CD14-positive monocyte (primary cell): ENCODE measurements around the gene CFAP70. TPM values are rescaled to one million over a fixed set of nuclear protein-coding genes. Genes with fewer than 3 reads are reported as not detected.
A peak's percentile ranks its signal among the peaks of the same experiment; 100 is the strongest.

Source experiments
- DNase-seq, 3 donors: peaks; one replicate each; pipeline ENCODE4 v3.0.0-alpha.2; 2011 to 2022
- H2AFZ ChIP-seq: 2 replicates; pipeline ENCODE4 v1.6.0; 2012; ENCODE audit warnings: mild to moderate bottlenecking, low read depth, low read length, inconsistent platforms; ENCODE audit not compliant: insufficient read depth, poor library complexity, severe bottlenecking
- H3K27ac ChIP-seq, 2 donors: 1 replicate in 1 of 2; 2 replicates in 1 of 2; pipeline ENCODE4 v1.5.1; 2012 to 2013; ENCODE audit warnings: low read length in 2 of 2, control low read depth in 1 of 2, inconsistent platforms in 1 of 2, low read depth in 1 of 2, mild to moderate bottlenecking in 1 of 2
- H3K27me3 ChIP-seq, 2 donors: one replicate each; pipeline versions ENCODE4 v1.6.0 to v1.6.1; 2011 to 2013; ENCODE audit warnings: low read length in 2 of 2; ENCODE audit not compliant: control insufficient read depth in 2 of 2, insufficient read depth in 2 of 2
- H3K36me3 ChIP-seq, 2 donors: replicated peaks in 1 of 2; 1 replicate in 1 of 2; 2 replicates in 1 of 2; pipeline versions ENCODE4 v1.5.1 to v1.6.1; 2012 to 2013; ENCODE audit warnings: low read length in 2 of 2, control low read depth in 1 of 2, inconsistent platforms in 1 of 2, mild to moderate bottlenecking in 1 of 2; ENCODE audit not compliant: insufficient read depth in 2 of 2, control insufficient read depth in 1 of 2
- H3K4me1 ChIP-seq, 2 donors: 1 replicate in 1 of 2; 2 replicates in 1 of 2; pipeline versions ENCODE4 v1.5.1 to v1.6.1; 2012 to 2013; ENCODE audit warnings: low read length in 2 of 2, control low read depth in 1 of 2, inconsistent platforms in 1 of 2, mild to moderate bottlenecking in 1 of 2, moderate library complexity in 1 of 2; ENCODE audit not compliant: insufficient read depth in 2 of 2, control insufficient read depth in 1 of 2
- H3K4me2 ChIP-seq: replicated peaks from 2 replicates; pipeline ENCODE3; 2012; ENCODE audit warnings: low read length, moderate library complexity, mild to moderate bottlenecking; ENCODE audit not compliant: poor library complexity, severe bottlenecking; ENCODE audit errors: extremely low read depth
- H3K4me3 ChIP-seq, 3 experiments: fragments of 200-600 bp in 1 of 3; sonication (generic) in 1 of 3; replicated peaks in 1 of 3; 1 replicate in 2 of 3; 2 replicates in 1 of 3; pipeline ENCODE4 v1.5.1; 2011 to 2013; ENCODE audit warnings: low read length in 3 of 3, mild to moderate bottlenecking in 3 of 3, control low read depth in 2 of 3, low read depth in 2 of 3, inconsistent platforms in 1 of 3, moderate library complexity in 1 of 3
- H3K79me2 ChIP-seq: 2 replicates; pipeline ENCODE4 v1.6.0; 2012; ENCODE audit warnings: mild to moderate bottlenecking, control low read depth, inconsistent platforms, low read length, moderate library complexity; ENCODE audit not compliant: insufficient read depth
- H3K9ac ChIP-seq: 2 replicates; pipeline ENCODE4 v1.6.0; 2017; ENCODE audit warnings: low read length, mild to moderate bottlenecking; ENCODE audit not compliant: insufficient read depth, poor library complexity, severe bottlenecking
- H3K9me3 ChIP-seq, 2 donors: replicated peaks in 1 of 2; 1 replicate in 1 of 2; 2 replicates in 1 of 2; pipeline versions ENCODE4 v1.5.1 to v1.6.1; 2012 to 2013; ENCODE audit warnings: low read length in 2 of 2, control low read depth in 1 of 2; ENCODE audit not compliant: control insufficient read depth in 1 of 2, insufficient read depth in 1 of 2
- H4K20me1 ChIP-seq: 2 replicates; pipeline ENCODE4 v1.6.0; 2012; ENCODE audit warnings: mild to moderate bottlenecking, low read length, control low read depth, moderate library complexity; ENCODE audit not compliant: insufficient read depth
- H3K27ac Mint-ChIP-seq, 7 donors: one replicate each; pipeline ENCODE4 v1.8.0; 2020; ENCODE audit warnings: mild to moderate bottlenecking in 7 of 7, mixed read lengths in 7 of 7, moderate library complexity in 6 of 7, inconsistent platforms in 2 of 7
- H3K27me3 Mint-ChIP-seq, 3 donors: one replicate each; pipeline ENCODE4 v1.8.0; 2021 to 2022; ENCODE audit warnings: low read depth in 3 of 3, mild to moderate bottlenecking in 3 of 3, mixed read lengths in 3 of 3, moderate library complexity in 3 of 3, inconsistent platforms in 1 of 3
- H3K36me3 Mint-ChIP-seq, 2 donors: one replicate each; pipeline ENCODE4 v1.8.0; 2020; ENCODE audit warnings: mixed read lengths in 2 of 2, inconsistent platforms in 1 of 2, mild to moderate bottlenecking in 1 of 2
- H3K4me1 Mint-ChIP-seq: one replicate; pipeline ENCODE4 v1.8.0; 2020; ENCODE audit warnings: mild to moderate bottlenecking, mixed read lengths
- H3K4me3 Mint-ChIP-seq, 2 donors: one replicate each; pipeline ENCODE4 v1.8.0; 2020; ENCODE audit warnings: mild to moderate bottlenecking in 2 of 2, mixed read lengths in 2 of 2, moderate library complexity in 1 of 2
- H3K9me3 Mint-ChIP-seq, 7 donors: one replicate each; pipeline ENCODE4 v1.8.0; 2020 to 2022; ENCODE audit warnings: mixed read lengths in 7 of 7, mild to moderate bottlenecking in 6 of 7, moderate library complexity in 6 of 7, inconsistent platforms in 2 of 7
- WGBS: methylation state at CpG from one replicate; pipeline ENCODE4 v1.1.5; 2013; ENCODE audit warnings: missing lambda C conversion rate; ENCODE audit not compliant: insufficient coverage; 5-methylcytosine and 5-hydroxymethylcytosine counted together
- intact Hi-C, 2 donors: fragments of 100-400 bp; cut with micrococcal nuclease; formaldehyde crosslinking; loops; one replicate each; pipeline versions ENCODE4 v1.15.0 to v1.15.1; 2023
- polyA minus RNA-seq: library from RNA; depleted of rRNA, polyadenylated mRNA; stranded (reverse); fragments of >200 nt; gene quantifications from 2 replicates; pipeline ENCODE4 v1.2.3, GENCODE V29; 2012
- polyA plus RNA-seq, 3 donors: library from polyadenylated mRNA; depleted of rRNA in 1 of 3; unstranded in 2 of 3; stranded (reverse) in 1 of 3; fragments of 300-500 nt in 2 of 3; fragments of >200 nt in 1 of 3; fragmentation: Illumina TruSeq in 2 of 3; gene quantifications; 1 replicate in 2 of 3; 2 replicates in 1 of 3; pipeline ENCODE4 v1.2.3, GENCODE V29; 2012 to 2021
- total RNA-seq, 12 experiments: library from RNA in 1 of 12; stranded (reverse) in 1 of 12; fragments of 120-200 nt in 1 of 12; gene quantifications; one replicate each; pipeline ENCODE4 v1.2.4 and lab custom pipeline; 2013 to 2026; ENCODE audit warnings: mixed read lengths in 6 of 12, inconsistent platforms in 1 of 12
- TF ChIP-seq, protein P1 (sequence below): fragments of 200-600 bp; IDR thresholded peaks from one replicate; pipeline ENCODE4 v1.8.0; 2022; ENCODE audit warnings: antibody characterized with exemption, mild to moderate bottlenecking

The CFAP70 gene
- 0.54 TPM for total RNA-seq (2013)
- polyA plus RNA-seq: 1 to 10 TPM in 1 of 3 donors, under 1 TPM in 1, not detected in 1; 0.13 to 1.1 TPM
- polyA minus RNA-seq: 0.14 and 0.32 TPM in 2 replicates
- total RNA-seq (lab: John Stamatoyannopoulos, UW): 1.5 to 6.1 (median 2.8) reads per million in 11 experiments

DNA sequence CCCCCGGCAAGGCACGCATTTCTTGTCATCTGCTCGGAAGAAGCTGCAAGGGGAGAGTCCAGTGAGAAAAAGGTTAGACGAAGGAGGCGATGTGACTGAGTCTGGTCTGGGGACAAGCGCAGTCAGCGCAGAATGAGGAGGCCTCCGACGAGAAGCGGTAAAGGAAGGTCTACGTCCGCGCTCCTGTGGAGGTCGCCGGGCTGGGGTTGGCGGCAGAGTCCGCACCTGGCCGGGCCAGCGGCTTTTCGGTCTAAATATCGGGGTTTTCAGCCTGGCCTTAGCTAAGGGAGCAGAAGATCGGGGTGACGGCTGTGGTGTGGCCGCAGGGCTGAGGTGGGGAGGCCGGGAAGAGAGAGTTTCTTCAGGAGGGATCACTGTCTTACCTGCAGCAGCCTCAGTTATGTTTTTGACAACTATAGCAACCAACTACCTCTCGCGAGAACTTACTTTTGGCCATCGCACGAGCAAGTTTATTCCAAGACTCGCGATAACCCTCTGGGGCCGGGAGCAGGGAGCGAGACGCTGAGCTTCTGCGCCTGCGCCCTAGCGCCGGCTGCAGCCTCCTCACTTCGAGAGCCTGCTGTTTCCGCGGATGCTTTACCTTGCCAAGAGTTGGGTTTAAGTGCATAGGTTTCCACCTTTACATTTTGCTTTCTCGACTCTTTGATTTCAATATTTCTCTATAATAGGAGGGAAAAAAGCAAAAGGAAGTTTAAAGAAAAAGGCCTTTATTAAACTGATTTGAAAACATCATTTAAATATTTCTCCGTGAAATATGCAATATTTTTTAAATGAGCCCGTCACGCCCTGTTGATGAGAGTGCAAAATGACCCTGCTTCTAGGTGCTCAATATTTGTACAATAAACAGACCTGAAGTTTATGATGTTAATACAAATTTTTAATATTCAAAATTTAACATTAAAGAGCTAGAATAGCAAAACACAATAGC, at the start of gene CFAP70:
CFAP70 (minus strand) TSS at position 534 of the 949 bp plus-strand sequence. CDS start 4,068 bp downstream, outside the sequence.
- DNase-seq: peak; percentile 85 to 91 (median 90)
- no peaks in the 10 kb centered on the region for H3K79me2 ChIP-seq
- peaks cover 11 to 23% of the 10 kb centered on the region in 2 donors for H3K4me1 ChIP-seq
- Mint-ChIP-seq H3K4me1 (peaks cover 27% of the 10 kb centered on the region), H3K36me3 (peaks cover 0 to 2% of the 10 kb centered on the region in 2 donors), H3K27ac (peak within 1 kb of the TSS; percentile 56 to 88 (median 78)), H3K27me3 (peaks cover 10 to 19% (median 16%) of the 10 kb centered on the region in 3 donors), H3K9me3 (no peaks in the 10 kb centered on the region), H3K4me3 (peak within 1 kb of the TSS; percentile 95 to 99)
- intact Hi-C loops: loop anchor here in 1 of 2 donors (10.0 kb wide), 1 partner anchor 114 kb away; the partner anchor contains the start of gene DNAJC9
- H3K4me2 ChIP-seq: peak within 1 kb of the TSS; percentile 96
- peak within 1 kb of the TSS; percentile 46 to 77 (median 51) for H3K4me3 ChIP-seq
- peak within 1 kb of the TSS in 1 of 2 donors; percentile 32 for H3K27ac ChIP-seq
- 1% methylated on average over 32 of the region's 45 CpGs for WGBS
- no peaks in the 10 kb centered on the region for H3K36me3 ChIP-seq
- no peaks in the 10 kb centered on the region for H4K20me1 ChIP-seq
- peak within 1 kb of the TSS; percentile 96 for H2AFZ ChIP-seq
- H3K27me3 ChIP-seq: peaks cover 2 to 5% of the 10 kb centered on the region in 2 donors
- TF ChIP-seq, protein P1, sequence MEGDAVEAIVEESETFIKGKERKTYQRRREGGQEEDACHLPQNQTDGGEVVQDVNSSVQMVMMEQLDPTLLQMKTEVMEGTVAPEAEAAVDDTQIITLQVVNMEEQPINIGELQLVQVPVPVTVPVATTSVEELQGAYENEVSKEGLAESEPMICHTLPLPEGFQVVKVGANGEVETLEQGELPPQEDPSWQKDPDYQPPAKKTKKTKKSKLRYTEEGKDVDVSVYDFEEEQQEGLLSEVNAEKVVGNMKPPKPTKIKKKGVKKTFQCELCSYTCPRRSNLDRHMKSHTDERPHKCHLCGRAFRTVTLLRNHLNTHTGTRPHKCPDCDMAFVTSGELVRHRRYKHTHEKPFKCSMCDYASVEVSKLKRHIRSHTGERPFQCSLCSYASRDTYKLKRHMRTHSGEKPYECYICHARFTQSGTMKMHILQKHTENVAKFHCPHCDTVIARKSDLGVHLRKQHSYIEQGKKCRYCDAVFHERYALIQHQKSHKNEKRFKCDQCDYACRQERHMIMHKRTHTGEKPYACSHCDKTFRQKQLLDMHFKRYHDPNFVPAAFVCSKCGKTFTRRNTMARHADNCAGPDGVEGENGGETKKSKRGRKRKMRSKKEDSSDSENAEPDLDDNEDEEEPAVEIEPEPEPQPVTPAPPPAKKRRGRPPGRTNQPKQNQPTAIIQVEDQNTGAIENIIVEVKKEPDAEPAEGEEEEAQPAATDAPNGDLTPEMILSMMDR: no peak
- peak within 1 kb of the TSS; percentile 81 for H3K9ac ChIP-seq
- H3K9me3 ChIP-seq: no peaks in the 10 kb centered on the region

DNA sequence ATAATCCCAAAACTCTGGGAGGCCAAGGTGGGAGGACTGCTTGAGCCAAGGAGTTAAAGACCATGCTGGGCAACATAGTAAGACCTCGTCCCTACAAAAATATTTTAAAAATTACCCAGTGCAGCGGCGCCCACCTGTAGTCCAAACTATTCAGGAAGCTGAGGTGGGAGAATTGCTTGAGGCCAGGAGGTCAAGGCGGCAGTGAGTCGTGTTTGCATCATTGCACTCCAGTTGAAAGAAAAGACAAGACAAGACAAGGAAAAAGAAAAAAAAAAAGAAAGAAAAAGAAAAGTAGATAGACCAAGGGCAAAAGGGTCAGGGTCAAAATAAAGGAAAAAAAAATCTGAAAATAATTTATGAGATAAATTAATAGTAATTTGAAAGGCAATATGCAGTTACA, 49.4 kb upstream of the CFAP70 start:
- Histone ChIP-seq H3K36me3 (peaks cover 12 to 23% of the 10 kb centered on the region in 2 donors), H2AFZ (no peak overlapping the region), H3K9ac (no peak overlapping the region), H3K4me2 (no peak overlapping the region), H3K4me3 (no peak overlapping the region), H3K9me3 (no peaks in the 10 kb centered on the region), H4K20me1 (peaks cover 90% of the 10 kb centered on the region), H3K27me3 (no peaks in the 10 kb centered on the region), H3K4me1 (peaks cover 8 to 13% of the 10 kb centered on the region in 2 donors), H3K27ac (no peak overlapping the region), H3K79me2 (peaks cover 100% of the 10 kb centered on the region)
- H3K4me1 Mint-ChIP-seq: peaks cover 37% of the 10 kb centered on the region
- DNase-seq: no peak
- intact Hi-C loops: no loop called here
- no peak overlapping the region for H3K4me3 Mint-ChIP-seq
- WGBS: 100% methylated on average over 4 of the region's 5 CpGs
- TF ChIP-seq, protein P1: no peak
- no peaks in the 10 kb centered on the region for H3K27me3 Mint-ChIP-seq
- peak overlapping the region in 1 of 7 donors; percentile 34 for H3K27ac Mint-ChIP-seq
- peaks cover 17 to 30% of the 10 kb centered on the region in 2 donors for H3K36me3 Mint-ChIP-seq
- peaks cover 0 to 2% (median 0%) of the 10 kb centered on the region in 7 donors for H3K9me3 Mint-ChIP-seq
